T-helper 1 cell (primary cell): Measurements from ENCODE around the gene YAF2.
"Not testable (repeated sequence)": the region's sequence is repeated elsewhere in the genome, so short reads cannot be mapped to it uniquely, and the experiment has no call there.

Experiments
- DNase-seq, 5 donors: peaks; one replicate each; pipeline ENCODE4 v3.0.0-alpha.2; 2012 to 2020

YAF2 gene

GRCh38 chr12:42252645-42253044 lies 14.6 kb upstream of the YAF2 start:
- not testable (repeated sequence) for DNase-seq

- DNase-seq = not testable (repeated sequence)
Measured at GRCh38 chr12:42249033-42249432, 11.0 kb upstream of the YAF2 start.

- no peak for DNase-seq
Measured at GRCh38 chr12:42240131-42240750, 2.2 kb upstream of the YAF2 start.

GRCh38 chr12:42237853-42238239 lies 202 bp downstream of the YAF2 start:
- DNase-seq = no peak

GRCh38 chr12:42237052-42237852 lies 796 bp downstream of the YAF2 start:
- DNase-seq = peak; percentile 50 to 83 (median 58)

- no peak for DNase-seq
Measured at GRCh38 chr12:42236017-42236416, 2.0 kb downstream of the YAF2 start.

GRCh38 chr12:42235426-42235825 lies 2.6 kb downstream of the YAF2 start:
- DNase-seq = no peak

- DNase-seq = no peak
Measured at GRCh38 chr12:42234970-42235369, 3.1 kb downstream of the YAF2 start.

- DNase-seq = not testable (repeated sequence)
Measured at GRCh38 chr12:42227525-42227924, 10.5 kb downstream of the YAF2 start.

GRCh38 chr12:42224501-42224900 lies 13.5 kb downstream of the YAF2 start:
- not testable (repeated sequence) for DNase-seq

- DNase-seq = no peak
Measured at GRCh38 chr12:42222724-42223123, 15.3 kb downstream of the YAF2 start.

- no peak for DNase-seq
Measured at GRCh38 chr12:42221726-42222125, 16.3 kb downstream of the YAF2 start.

GRCh38 chr12:42217656-42218055 lies 20.4 kb downstream of the YAF2 start:
- no peak for DNase-seq

- DNase-seq = no peak
Measured at GRCh38 chr12:42216737-42217136, 21.3 kb downstream of the YAF2 start.

GRCh38 chr12:42215759-42216158 lies 22.3 kb downstream of the YAF2 start:
- DNase-seq = not testable (repeated sequence)

GRCh38 chr12:42213954-42214426 lies 24.1 kb downstream of the YAF2 start:
- DNase-seq = no peak

- DNase-seq = no peak
Measured at GRCh38 chr12:42213023-42213422, 25.0 kb downstream of the YAF2 start.

GRCh38 chr12:42208574-42208973 lies 29.5 kb downstream of the YAF2 start:
- no peak for DNase-seq

- DNase-seq = no peak
Measured at GRCh38 chr12:42204819-42205218, 33.2 kb downstream of the YAF2 start.

- no peak for DNase-seq
Measured at GRCh38 chr12:42204362-42204761, 33.7 kb downstream of the YAF2 start.

- no peak for DNase-seq
Measured at GRCh38 chr12:42201063-42201462, 37.0 kb downstream of the YAF2 start.

GRCh38 chr12:42199007-42199406 lies 39.0 kb downstream of the YAF2 start:
- DNase-seq = no peak

GRCh38 chr12:42196723-42197603 lies 41.1 kb downstream of the YAF2 start:
- DNase-seq = no peak
